ENCODE data around the gene ATP5F1D. TPM values are rescaled to one million over a fixed set of nuclear protein-coding genes. Genes with fewer than 3 reads are reported as not detected.

Gene ATP5F1D
- total RNA-seq, 3 donors from 2014 or later: 47.6 to 64.9 (median 61.3) TPM

- no peak for DNase-seq (ENCODE audit: low spot score in 2 of 2)
- Histone ChIP-seq H3K9me3 (no peaks in the 10 kb centered on the region), H3K36me3 (peaks cover 9% of the 10 kb centered on the region), H3K27ac (no peak overlapping the region), H3K27me3 (no peaks in the 10 kb centered on the region), H3K4me3 (no peak overlapping the region), H3K4me1 (no peaks in the 10 kb centered on the region)
- intact Hi-C loops (cut with DNase I; ENCODE audit: low total_unique reads): loop anchor here (10.0 kb wide), 1 partner anchor 210 kb away; no protein-coding TSS in a partner anchor
- TF ChIP-seq POLR2AphosphoS5 (IDR thresholded peaks at IDR 0.05) (no peak), CTCF (IDR thresholded peaks at IDR 0.05) (no peak), POLR2A (IDR thresholded peaks at IDR 0.05) (no peak)
These were observed 16.7 kb upstream of the ATP5F1D start for GRCh38 chr19:1224847-1225246.

GRCh38 chr19:1225440-1226226 is 15.9 kb upstream of the ATP5F1D start:
- intact Hi-C loops (cut with DNase I; ENCODE audit: low total_unique reads): loop anchor here (10.0 kb wide), 1 partner anchor 211 kb away; no protein-coding TSS in a partner anchor
- Histone ChIP-seq H3K27ac (no peak overlapping the region), H3K27me3 (no peaks in the 10 kb centered on the region), H3K36me3 (peaks cover 9% of the 10 kb centered on the region), H3K4me1 (no peaks in the 10 kb centered on the region), H3K4me3 (no peak overlapping the region), H3K9me3 (no peaks in the 10 kb centered on the region)
- TF ChIP-seq POLR2A (IDR thresholded peaks at IDR 0.05) (no peak), POLR2AphosphoS5 (IDR thresholded peaks at IDR 0.05) (no peak), CTCF (IDR thresholded peaks at IDR 0.05) (no peak)
- no peak for DNase-seq (ENCODE audit: low spot score in 2 of 2)

GRCh38 chr19:1226227-1226518 is 15.4 kb upstream of the ATP5F1D start:
- Histone ChIP-seq H3K36me3 (peaks cover 9% of the 10 kb centered on the region), H3K4me3 (no peak overlapping the region), H3K27ac (no peak overlapping the region)

GRCh38 chr19:1226522-1227303 is 14.8 kb upstream of the ATP5F1D start:
- H3K4me3 ChIP-seq: no peak overlapping the region
- intact Hi-C loops (cut with DNase I; ENCODE audit: low total_unique reads): loop anchor here (10.0 kb wide), 1 partner anchor 212 kb away; no protein-coding TSS in a partner anchor

More at GRCh38 chr19:1226227-1226518, 15.4 kb upstream of the ATP5F1D start:
- DNase-seq (ENCODE audit: low spot score in 2 of 2): no peak
- no peaks in the 10 kb centered on the region for H3K27me3 ChIP-seq
- no peaks in the 10 kb centered on the region for H3K9me3 ChIP-seq
- intact Hi-C loops (cut with DNase I; ENCODE audit: low total_unique reads): loop anchor here (10.0 kb wide), 1 partner anchor 211 kb away; no protein-coding TSS in a partner anchor
- TF ChIP-seq CTCF (IDR thresholded peaks at IDR 0.05) (no peak), POLR2A (IDR thresholded peaks at IDR 0.05) (no peak), POLR2AphosphoS5 (IDR thresholded peaks at IDR 0.05) (no peak)
- no peaks in the 10 kb centered on the region for H3K4me1 ChIP-seq

More at GRCh38 chr19:1226522-1227303, 14.8 kb upstream of the ATP5F1D start:
- DNase-seq (ENCODE audit: low spot score in 2 of 2): no peak
- no peaks in the 10 kb centered on the region for H3K4me1 ChIP-seq
- peaks cover 9% of the 10 kb centered on the region for H3K36me3 ChIP-seq
- no peak for TF ChIP-seq CTCF (IDR thresholded peaks at IDR 0.05)
- no peak for TF ChIP-seq POLR2AphosphoS5 (IDR thresholded peaks at IDR 0.05)
- no peak for TF ChIP-seq POLR2A (IDR thresholded peaks at IDR 0.05)
- H3K27me3 ChIP-seq: no peaks in the 10 kb centered on the region
- no peaks in the 10 kb centered on the region for H3K9me3 ChIP-seq
- H3K27ac ChIP-seq: peak overlapping the region in 1 of 2 donors; percentile 19
